VCaP (cell line): ENCODE data around the gene PLEKHM1.

Source experiments
- H3K27ac ChIP-seq: fragments of 450-650 bp; 2 replicates; pipeline ENCODE4 v1.5.1; 2017
- TF ChIP-seq, protein P1 (sequence below): fragments of 450-650 bp; conservative IDR thresholded peaks from 2 replicates; pipeline ENCODE4 v1.5.1; 2017; ENCODE audit warnings: mild to moderate bottlenecking, moderate library complexity

PLEKHM1 gene

DNA sequence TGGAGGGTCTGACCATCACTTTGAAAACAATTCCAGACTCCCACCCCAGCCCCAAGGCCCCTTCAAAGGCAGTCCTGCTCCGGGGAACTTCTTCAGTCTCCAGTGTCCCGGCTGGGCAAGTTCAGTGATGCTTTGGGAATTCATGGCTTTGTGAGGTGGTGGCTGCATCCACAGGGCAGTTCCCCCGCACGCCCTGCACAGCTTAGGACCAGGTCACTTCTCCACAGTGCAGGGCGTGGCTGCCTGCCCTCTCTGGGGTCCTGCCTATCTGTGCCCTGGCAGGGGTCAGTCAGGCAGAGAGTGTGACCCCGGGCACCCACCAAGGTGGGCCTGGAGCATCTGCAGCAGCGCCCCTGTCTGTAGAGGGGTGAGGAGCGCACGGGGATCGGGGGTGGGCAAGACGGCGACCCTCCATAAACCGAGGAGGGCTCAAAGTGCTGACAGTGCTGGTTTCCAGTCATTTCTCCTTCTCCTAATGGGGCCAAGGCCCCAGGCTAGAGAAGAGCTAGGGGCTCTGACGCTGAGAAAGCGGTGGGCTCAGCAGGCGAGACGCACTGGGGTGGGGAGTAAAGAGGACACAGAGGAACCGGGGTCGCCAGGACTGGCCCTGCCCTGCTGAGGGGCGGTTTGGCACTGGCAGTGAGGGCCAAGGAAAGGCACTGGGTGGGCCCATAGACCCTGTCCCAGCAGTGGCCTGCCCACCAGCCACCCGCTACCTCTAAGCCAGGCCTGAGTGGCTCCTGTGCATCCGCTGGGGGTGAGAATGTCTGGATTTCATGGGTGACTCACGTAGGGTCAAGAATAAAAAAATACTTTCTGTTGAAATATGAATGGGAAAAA, 53.7 kb downstream of the PLEKHM1 start:
- no peak overlapping the region for H3K27ac ChIP-seq

DNA sequence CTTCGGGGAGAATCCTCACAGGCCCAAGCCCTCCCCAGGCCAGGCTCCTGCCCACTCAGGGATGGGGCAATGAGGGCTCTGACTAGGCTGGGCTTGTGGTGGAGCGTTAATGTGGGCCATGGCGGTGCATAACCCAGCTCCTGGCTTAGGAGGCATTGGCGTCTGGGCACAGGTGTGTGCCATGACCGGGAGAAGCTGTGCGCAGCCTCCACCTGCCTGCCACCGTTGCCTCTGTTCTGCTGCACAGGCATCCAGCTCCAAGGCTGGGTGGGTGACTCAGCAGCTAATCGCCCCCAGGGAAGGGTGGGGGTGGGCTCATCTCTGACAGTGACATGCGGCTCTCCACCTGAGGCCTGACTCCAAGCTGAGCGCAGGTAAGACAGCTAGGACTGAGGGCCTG, 54.4 kb downstream of the PLEKHM1 start:
- TF ChIP-seq, protein P1, sequence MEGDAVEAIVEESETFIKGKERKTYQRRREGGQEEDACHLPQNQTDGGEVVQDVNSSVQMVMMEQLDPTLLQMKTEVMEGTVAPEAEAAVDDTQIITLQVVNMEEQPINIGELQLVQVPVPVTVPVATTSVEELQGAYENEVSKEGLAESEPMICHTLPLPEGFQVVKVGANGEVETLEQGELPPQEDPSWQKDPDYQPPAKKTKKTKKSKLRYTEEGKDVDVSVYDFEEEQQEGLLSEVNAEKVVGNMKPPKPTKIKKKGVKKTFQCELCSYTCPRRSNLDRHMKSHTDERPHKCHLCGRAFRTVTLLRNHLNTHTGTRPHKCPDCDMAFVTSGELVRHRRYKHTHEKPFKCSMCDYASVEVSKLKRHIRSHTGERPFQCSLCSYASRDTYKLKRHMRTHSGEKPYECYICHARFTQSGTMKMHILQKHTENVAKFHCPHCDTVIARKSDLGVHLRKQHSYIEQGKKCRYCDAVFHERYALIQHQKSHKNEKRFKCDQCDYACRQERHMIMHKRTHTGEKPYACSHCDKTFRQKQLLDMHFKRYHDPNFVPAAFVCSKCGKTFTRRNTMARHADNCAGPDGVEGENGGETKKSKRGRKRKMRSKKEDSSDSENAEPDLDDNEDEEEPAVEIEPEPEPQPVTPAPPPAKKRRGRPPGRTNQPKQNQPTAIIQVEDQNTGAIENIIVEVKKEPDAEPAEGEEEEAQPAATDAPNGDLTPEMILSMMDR = no peak
- no peak overlapping the region for H3K27ac ChIP-seq

More for the DNA sequence above, 53.7 kb downstream of the PLEKHM1 start:
- TF ChIP-seq, protein P1 = no peak

DNA sequence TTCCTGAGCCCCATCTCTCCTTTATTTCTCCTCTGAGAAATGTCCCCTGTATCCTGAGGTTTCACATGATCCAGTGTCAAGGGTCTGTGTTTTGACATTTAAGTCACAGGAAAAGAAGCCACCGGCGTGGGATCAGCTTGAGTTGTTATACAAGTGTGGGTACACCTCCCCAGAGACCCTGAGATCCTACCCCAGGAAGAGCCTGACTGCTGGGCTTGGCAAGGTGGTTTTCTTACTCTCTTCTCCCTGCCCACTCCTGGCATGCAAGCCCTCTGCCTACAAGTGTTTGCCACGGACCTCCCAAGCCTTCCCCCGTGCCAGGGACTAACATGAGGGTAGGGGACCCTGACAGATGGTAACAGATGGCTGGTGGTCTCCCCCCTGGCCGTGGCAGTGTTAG, 55.0 kb downstream of the PLEKHM1 start:
- H3K27ac ChIP-seq = no peak overlapping the region
- TF ChIP-seq, protein P1 = no peak

DNA sequence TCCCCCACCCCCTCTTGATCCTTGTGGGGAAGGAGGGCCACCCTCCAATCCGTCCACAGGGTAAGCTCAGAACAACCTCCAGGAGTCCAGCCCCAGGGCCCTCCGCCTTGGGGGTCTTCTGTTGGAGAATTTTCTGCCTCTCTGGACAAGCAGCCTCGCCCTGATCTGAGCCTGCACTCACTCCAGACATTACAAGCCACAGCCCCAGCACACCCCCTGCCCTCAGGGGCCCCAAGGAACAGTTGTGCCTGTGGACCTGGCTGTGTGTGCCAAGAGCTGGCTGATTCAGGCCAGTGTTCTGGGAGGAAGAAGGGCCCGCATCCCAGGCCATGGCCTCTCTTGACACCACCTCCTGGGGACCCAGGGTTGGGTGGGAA, 57.4 kb downstream of the PLEKHM1 start:
- H3K27ac ChIP-seq = peak overlapping the region; percentile 80
- TF ChIP-seq, protein P1 = no peak

DNA sequence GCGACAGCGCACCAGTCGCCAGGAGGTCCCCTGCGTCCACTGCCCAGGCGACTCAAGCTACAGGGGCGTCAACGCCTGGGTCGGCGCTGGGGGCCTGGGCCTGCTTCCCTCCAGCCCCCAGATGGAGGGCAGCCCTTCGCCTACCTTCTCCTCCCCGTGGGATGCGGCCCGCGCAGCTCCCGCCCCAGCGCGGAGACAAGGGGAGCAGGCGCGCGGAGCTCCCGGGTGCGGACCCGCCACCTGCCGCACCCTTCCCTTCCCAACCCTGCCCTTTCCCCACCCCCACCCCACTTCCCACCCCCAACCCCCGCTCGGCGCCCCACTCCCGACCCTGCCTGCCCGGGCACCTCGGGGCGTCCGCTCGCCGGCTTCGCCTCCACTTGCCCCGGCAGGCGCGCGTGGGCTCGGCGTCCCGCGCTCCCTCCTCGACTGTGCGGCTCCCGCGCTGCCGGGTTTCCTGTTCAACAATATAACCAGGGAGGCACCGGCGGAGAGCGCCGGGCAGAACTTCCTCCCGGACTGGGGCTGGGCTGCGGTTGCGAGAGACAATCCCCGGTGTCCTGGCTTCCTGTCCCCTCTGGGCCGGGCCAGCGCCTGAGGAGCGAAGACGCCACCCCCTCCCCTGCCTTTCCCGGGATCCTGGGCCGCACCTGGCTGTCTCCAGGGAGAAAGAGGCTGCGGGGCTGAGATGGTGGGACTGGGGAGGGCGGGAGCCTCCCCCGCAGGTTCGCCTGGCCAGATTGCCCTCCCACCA, 57.9 kb downstream of the PLEKHM1 start, which contains the start of gene ARHGAP27:
TSS of gene ARHGAP27 (minus strand) at position 466 of the 754 bp plus-strand sequence. CDS start 2,591 bp downstream, outside the sequence.
- TF ChIP-seq, protein P1 = no peak
- H3K27ac ChIP-seq = peak within 1 kb of the TSS; percentile 80

DNA sequence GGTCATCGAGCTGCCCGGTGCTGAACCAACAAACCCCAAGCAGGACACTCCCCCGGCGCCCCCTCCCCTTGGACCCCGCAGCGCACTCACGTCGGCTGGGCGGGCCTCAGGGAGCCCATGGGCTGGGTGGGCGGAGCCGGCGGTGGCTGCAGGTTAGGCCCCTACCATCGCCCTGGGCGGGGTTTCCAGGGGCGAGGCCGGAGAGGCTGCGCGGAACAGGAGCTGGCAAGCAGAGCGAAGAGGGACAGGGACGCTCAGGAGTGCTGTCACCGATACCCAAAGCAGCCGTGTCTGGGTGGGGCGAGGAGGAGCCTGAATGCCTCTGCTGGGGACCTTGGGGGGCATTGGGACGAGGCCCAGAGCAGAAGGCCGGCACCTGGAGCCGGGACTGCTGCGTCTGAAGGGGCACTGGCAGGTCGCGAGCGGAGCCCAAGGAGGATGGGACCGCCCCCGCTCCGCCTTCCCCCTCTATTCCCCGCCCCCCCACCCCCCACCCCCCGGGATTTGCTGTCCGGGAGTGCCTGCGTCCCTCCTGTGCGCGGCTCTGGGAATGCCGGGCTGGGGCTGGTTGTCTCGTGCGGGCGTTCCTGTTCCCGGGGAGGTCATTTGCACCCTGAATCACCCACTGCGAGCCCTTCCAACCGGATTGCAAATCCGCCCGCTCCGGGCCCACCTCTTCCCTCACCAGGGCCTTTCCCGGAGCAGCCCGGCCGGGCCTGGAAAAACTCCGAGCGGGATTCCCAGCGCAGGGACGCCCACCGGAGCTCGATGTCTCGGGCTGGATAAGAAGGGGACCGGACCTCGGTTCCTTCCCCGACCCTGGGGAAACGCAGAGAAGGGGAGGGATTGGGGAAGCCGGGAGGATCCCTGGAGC, 58.8 kb downstream of the PLEKHM1 start:
- TF ChIP-seq, protein P1 = no peak
- peak overlapping the region; percentile 80 for H3K27ac ChIP-seq
